CMK (cell line): ENCODE measurements around the gene GPALPP1.
"Not testable (repeated sequence)": the region's sequence is repeated elsewhere in the genome, so short reads cannot be mapped to it uniquely, and the experiment has no call there.

Source experiments
- DNase-seq: peaks from one replicate; pipeline ENCODE4 v3.0.0-alpha.2; 2010; ENCODE audit warnings: low read depth

GPALPP1 gene

GRCh38 chr13:45007225-45007624 lies 17.9 kb downstream of the GPALPP1 start:
- DNase-seq = no peak

GRCh38 chr13:45007823-45008222 lies 18.5 kb downstream of the GPALPP1 start:
- no peak for DNase-seq

- no peak for DNase-seq
Measured at GRCh38 chr13:45011198-45011597, 21.9 kb downstream of the GPALPP1 start.

- DNase-seq = no peak
Measured at GRCh38 chr13:45015300-45015699, 26.0 kb downstream of the GPALPP1 start.

DNA sequence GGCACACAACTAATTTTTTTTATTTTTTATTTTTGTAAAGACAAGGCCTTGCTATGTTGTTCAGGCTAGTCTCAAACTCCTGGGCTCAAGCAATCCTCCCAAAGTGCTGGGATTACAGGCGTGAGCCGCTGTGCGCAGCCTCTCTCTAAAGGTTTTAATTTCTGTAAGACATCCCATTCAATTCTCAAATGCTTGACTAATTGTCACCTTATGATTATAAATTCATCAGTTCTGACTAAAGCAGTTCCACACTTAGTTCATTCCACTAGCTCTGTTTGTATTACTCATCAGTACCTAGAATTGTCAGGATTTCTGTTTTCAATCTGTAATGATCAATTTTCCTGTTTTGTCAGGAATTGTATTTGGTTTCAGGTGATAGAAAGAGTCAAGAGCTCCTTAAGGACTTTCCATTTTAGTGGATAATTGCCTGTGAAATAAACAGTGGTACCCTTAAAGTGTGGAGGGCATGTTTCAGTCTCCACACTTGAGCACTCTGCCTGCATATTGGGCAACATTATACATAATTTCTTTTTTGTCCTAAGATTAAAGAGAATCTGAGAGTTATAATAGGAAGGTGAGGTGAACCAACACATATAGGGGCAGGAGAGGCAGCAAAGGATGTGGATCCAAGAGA lies 27.6 kb downstream of the GPALPP1 start:
- DNase-seq = no peak

GRCh38 chr13:45019981-45020380 lies 30.6 kb downstream of the GPALPP1 start:
- DNase-seq = not testable (repeated sequence)

DNA sequence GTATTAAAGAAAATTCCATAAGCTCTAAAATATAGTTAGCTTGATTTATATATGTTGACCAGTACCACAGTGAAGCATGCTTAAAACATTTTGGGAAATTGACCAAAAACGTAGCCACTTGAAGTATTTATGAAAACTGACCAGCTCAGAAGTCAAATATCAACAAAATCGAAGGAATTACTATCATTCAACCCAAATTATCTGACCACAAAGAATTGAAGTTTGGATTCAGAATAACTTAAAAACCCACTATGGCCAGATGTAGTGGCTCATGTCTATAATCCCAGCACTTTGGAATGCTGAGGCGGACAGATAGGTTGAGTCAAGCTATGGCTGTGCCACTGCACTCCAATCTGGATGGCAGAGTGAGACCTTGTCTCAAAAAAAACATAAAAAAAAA lies 31.9 kb downstream of the GPALPP1 start:
- no peak for DNase-seq

GRCh38 chr13:45024847-45025246 lies 35.5 kb downstream of the GPALPP1 start:
- DNase-seq = no peak

DNA sequence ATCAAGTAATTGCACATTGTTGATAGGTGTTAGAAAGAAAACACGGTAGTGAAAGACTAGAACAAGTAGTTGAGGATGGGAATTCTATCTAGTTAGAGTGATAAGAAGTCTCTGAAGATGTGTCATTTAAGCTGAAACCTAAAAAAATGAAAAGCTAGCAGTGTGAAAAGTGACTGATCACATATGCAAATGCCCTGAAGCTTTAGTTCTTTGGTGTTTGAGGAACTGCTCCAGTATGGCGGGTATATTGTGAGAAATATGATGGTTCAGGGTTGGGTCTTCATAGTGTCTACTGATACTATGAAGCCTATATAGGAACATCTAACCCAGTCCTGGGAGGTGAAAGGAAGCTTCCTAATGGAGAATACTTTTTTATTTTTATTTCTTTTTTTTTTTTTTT lies 45.0 kb downstream of the GPALPP1 start:
- DNase-seq = no peak

- no peak for DNase-seq
Measured at GRCh38 chr13:45036206-45036605, 46.9 kb downstream of the GPALPP1 start.

DNA sequence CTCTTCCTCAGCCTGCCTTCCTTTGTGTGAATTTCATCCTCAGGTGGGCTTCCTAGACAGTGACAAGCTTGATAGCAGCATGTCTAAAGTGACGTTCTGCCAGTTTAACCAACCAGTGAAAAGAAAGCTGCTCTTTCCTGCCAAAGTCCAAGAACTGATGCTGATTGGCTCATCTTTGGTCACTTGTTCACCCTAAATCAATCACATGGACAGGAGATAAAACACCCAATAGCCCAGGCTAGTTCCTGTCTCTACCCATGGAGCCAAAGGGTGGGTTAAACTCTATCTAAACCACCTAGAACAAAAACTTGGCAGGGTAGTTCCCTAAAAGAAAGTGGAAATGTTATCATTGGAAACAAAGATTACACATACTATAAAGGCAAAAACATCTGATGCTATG lies 50.8 kb downstream of the GPALPP1 start:
- no peak for DNase-seq

DNA sequence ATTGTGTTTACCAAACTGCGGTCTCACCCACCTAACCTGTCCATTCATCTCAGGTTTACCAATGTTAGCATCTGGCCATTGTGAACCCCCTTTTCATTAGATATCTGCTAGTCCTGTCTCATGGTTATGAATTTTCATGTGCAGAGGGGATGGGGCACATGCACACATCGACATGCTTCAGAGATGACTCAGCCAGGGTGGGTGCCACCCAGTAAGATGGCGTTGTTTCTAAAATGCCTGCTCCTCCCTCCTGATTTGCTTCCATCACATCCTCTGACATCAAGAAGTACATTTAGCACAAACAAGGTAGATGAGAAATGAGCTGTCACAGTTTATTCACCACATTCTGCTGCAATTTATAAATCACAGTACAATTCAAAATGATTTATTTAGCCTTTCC lies 51.3 kb downstream of the GPALPP1 start:
- no peak for DNase-seq

- no peak for DNase-seq
Measured at GRCh38 chr13:45042539-45042938, 53.2 kb downstream of the GPALPP1 start.

GRCh38 chr13:45046445-45046844 lies 57.1 kb downstream of the GPALPP1 start:
- no peak for DNase-seq

DNA sequence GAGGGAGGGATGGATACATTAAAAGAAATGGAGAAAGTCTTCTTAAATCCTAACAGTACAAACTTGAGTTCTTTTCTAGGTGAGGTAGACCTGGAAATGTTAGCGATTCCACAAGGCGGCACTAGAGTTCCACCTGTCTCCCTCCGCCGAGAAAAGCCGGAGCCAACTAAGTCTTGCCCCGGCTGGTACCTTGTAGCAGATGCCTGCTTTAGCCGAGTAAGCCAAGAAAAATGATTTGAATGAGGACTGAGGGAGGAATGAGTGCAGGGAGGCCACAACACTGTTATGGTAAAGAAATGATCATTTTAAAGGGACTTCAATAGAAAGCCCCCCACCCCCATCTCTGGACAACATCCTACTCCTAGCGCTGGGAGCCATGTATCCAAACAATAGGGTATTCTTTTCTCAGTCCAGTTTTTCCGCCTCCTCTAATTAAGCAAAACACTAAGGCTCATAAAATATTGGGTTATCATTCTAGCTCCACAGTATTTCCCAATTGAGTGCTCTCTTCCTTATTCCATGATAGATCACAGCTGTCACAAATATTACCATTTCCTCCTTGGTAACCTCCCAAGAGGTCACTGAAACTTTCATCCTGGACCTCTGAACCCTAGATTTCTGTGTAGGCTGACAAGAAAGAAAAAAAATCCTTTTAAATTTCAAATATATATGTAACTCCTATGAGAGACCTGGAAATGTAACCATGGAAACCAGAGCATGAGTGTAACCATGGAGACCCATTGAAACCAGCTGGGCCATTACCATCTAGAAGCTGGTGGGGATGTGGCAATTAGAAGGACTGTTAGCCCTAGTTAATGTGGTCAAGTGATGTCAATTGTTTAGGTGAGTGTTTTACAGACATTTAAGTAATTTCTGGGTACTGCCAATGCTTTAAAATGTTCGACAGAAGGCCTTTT lies 58.3 kb downstream of the GPALPP1 start:
- DNase-seq = peak; percentile 7

DNA sequence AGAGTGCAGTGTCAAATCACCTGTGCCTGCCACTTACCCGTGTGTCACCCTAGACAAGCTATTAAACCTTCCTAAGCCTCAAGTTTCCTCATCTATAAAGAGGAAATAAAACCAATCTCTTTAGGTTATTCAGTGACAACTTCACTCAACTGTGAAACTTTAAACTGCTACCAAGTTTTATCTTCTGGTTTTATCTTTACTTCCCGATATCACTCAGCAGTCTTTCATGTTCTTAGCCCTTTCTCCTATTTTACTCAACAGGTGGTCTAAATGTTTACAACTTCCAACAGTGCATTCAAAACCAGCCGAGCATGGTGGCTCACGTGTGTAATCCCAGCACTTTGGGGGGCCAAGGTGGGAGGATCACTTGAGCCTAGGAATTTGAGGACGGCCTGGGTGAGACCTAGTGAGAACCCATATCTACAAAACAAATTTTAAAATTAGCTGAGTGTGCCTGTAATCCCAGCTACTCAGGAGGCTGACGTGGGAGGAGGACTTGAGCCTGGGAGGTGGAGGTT lies 59.6 kb downstream of the GPALPP1 start:
- no peak for DNase-seq

DNA sequence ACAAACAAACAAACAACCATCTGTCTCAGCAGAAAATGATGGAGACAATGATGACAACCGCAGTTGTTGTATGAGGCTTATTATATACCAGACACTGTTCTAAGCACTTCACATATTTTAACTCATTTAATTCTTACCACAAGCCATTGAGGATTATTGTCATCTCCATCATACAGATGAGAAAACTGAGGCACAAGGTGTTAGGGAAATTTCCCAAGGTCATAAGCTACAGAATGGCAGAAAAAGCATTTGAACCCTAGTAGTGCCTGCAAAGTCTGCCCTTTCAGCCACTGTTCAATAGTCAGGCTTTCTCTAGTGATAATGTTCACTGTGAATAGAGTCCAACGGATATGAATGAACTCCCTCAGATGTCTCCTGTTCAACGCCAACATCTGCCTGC lies 60.1 kb downstream of the GPALPP1 start:
- DNase-seq = no peak

- DNase-seq = no peak
Measured at GRCh38 chr13:45051315-45051714, 62.0 kb downstream of the GPALPP1 start.

DNA sequence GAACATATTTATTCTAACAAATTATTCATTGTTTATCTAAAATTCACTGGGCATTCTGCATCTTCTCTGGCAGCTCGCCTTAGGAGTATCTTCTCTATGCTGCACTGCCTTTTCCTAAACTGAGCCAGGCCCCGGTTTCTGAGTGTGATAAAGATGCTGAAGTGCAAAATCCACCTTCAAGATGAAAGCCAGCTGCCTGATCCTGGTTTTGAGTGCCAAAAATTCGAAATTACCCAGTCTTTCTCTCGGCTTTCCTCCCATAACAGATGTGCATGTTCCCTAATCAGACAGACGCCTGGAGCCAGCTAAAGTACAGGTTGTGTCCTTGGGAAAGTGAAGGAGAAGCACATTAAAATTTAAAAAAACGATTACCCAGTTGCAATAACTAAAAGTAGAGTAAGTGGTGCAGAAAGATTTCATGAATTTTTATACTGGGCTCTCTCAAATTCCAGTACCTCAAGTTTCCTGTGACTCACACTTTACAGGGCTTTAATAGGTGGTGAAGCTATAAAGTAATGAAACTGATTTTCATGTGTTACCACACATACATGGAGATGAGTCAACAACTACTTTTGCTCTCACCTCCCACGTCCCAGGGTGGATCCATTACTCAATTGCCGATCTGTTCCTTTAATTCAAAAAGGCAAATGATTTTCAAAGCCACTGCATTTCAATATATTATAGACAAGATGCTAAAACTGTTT lies 66.0 kb downstream of the GPALPP1 start:
- no peak for DNase-seq

GRCh38 chr13:45055902-45056648 lies 66.7 kb downstream of the GPALPP1 start:
- DNase-seq = no peak

GRCh38 chr13:45060062-45060461 lies 70.7 kb downstream of the GPALPP1 start:
- no peak for DNase-seq
